Activated CD8-positive, alpha-beta memory T cell treated with anti-CD3 and anti-CD28 coated beads for 4 hours (primary cell): Measurements from ENCODE around the gene SLC25A41.
A peak's percentile ranks its signal among the peaks of the same experiment; 100 is the strongest.

Experiments
- DNase-seq, 2 donors: peaks; one replicate each; pipeline ENCODE4 v3.0.0-alpha.2; 2020; ENCODE audit warnings: low read depth in 2 of 2

SLC25A41 gene

DNA sequence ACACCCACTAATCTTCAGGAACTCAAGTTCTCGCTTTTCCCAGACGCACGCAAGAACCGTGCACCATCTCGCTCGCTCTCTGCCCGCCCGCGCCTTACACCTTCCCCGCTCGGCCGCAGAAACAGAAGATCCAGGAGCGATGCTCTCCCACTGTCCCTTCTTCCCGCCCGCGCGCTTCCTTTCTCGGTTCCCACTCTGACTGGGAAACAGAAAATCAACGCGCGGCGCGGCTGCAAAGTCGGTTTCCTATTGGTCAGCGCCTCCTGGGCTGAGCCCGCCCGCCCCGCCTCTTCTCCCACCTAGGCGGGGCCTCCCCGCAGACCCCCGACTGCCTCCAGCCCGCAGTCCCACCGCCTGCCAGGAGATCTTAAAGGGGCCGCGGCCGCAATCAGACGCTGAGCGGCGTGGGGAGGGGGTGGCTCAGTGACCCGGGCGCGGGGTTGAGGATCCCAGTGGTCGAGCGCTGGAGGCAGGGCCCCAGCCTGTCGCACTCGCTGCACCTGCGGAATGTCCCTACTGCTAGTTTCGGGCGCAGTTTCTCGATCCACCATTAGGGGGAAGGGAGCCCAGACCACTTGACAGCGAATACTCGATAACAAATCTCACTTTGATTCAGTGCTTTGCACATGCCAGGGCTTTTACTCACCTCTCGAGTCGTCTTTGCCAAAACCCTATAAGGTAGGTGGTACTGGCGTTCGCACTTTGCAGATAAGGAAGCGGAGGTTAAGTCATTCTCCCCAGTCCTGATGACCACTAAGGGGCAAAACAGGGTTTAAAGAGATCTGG, 26.7 kb upstream of the SLC25A41 start:
- DNase-seq, result peak; percentile 91 to 93

DNA sequence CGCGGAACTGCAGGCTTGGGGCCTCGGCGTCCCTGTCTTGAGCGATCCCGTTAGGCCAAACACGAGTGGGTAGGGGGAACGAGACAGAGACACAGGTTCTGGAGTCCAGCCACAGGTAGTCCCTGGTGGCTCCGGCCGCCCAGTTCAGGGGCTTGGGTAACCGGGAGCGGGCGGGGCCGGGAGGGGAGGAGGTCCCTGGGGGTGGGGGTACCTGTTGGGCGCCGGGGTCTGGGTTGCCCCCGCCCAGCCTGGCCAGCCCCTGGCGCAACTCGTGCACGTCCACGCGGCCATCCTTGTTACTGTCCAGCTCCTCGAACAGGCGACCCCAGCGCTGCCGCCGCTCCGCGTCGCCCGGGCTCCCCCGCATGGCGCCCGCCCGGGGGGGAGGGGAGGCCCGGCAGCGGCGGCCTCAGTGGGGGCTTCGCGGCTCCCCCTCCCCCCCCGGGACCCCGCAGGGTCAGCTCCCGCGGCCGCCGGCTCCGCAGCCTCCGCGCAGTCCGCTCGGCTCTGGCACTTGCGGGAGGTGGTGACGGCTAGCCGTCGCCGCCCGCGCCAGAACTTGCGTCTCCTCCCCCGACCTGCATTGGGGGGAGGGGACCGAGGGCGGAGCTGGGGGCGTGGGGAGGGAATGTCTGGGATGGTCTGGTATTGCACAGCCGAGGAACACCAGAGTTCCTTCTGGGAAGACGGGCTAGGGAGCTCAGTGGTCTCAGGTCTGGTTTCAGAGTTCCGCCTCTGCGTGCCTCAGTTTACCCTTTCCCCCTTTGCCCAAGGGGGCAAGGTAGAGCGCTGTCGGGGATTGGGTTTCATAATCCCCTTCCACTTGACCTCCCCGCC, 25.9 kb upstream of the SLC25A41 start, which contains the start of gene SLC25A23:
TSS of gene SLC25A23 (minus strand) at position 531 of the 837 bp plus-strand sequence. CDS start at position 367, 164 bp downstream.
- peak in 1 of 2 donors; percentile 30 for DNase-seq

DNA sequence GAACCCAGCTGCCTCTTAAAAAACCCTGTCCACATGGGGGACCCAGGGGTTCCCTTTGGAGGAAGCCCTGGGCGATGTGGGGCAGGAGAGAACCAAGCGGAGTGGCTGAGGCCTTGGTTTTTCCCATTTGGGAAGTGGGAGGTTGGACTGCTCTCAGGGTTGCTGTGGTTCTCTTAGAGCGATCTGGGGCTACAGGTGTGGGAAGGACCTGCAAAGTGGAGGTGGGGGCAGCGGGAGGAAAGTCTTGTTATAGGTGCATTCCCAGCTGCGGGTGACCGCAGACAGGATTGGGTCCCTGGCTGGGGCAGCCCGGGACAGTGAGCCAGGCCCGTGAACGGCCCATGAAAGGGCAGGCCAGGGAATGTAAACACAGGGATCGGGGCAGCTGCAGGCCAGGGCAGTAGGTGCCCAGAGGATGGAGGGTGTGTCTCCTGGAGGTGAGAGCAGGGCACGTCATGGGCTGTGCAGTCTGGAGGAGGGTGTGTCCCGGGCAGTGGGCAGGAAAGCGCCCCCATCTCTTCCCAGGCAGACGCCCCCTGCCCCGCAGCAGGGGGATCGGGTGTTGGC, 25.2 kb upstream of the SLC25A41 start:
- no peak for DNase-seq

- no peak for DNase-seq
Observed at GRCh38 chr19:6457958-6458694, 24.6 kb upstream of the SLC25A41 start.

- no peak for DNase-seq
Observed at GRCh38 chr19:6455924-6456323, 22.4 kb upstream of the SLC25A41 start.

- no peak for DNase-seq
Observed at GRCh38 chr19:6453951-6454565, 20.5 kb upstream of the SLC25A41 start.

DNA sequence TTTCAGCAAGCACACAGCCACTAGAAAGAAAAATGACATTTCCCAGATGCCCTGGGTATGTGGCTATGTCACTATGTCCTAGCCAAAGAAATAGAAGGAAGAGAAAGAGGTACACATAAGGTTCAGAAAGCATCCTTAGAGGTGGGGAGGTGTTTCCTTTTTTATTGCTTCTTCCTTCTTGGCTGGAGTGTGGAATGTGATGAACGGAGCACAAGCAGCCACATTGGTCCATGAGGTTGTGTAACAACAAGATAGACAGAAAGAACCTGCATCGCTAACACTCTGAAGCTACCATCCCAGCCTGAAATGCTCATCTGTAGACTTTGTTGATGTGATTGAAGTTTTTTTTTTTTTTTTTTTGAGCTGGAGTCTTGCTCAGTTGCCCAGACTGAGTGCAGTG, 19.3 kb upstream of the SLC25A41 start:
- no peak for DNase-seq

DNA sequence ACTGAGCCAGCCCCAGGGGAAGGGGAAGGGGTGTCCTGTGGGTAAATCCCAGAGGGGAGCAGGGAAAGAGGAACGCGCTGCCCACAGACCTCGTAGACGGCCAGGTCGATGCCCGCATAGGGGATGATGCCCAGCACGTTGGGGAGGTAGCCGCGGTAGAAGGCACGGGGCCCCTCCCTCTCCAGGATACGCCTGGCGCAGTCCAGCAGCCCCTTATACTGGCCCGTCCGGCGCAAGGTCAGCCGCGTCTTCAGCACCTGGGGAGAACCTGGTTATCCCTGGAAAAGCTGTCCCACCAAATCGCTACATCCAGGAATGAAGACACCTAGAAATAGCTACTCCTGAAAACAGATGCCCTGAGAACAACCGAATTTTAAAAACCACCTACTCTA, 18.7 kb upstream of the SLC25A41 start:
- DNase-seq, result no peak

- no peak for DNase-seq
Observed at GRCh38 chr19:6451583-6452222, 18.1 kb upstream of the SLC25A41 start.

GRCh38 chr19:6450166-6450565, 16.6 kb upstream of the SLC25A41 start:
- no peak for DNase-seq

DNA sequence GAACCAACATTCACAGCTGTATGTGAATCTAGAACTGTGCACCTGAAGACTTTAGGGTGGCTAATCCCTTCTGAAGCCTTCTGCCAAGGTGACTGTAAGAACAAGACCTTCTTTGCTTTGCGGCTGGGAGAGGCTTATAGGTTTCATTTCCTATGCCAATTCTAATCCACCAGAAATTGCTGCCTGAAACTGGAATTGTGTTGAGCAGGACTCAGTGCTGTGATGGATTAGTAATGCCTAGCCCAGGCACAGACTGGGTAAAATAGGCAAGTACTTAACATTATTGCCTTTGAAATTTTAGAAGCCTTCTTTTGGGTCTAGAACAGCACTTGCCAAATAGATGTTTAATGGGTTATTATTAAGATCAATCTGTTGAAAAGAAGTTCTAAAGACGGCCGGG, 14.5 kb upstream of the SLC25A41 start:
- no peak for DNase-seq

- DNase-seq, result no peak
Observed at GRCh38 chr19:6446452-6446851, 12.9 kb upstream of the SLC25A41 start.

GRCh38 chr19:6443986-6444385, 10.4 kb upstream of the SLC25A41 start:
- DNase-seq, result no peak

DNA sequence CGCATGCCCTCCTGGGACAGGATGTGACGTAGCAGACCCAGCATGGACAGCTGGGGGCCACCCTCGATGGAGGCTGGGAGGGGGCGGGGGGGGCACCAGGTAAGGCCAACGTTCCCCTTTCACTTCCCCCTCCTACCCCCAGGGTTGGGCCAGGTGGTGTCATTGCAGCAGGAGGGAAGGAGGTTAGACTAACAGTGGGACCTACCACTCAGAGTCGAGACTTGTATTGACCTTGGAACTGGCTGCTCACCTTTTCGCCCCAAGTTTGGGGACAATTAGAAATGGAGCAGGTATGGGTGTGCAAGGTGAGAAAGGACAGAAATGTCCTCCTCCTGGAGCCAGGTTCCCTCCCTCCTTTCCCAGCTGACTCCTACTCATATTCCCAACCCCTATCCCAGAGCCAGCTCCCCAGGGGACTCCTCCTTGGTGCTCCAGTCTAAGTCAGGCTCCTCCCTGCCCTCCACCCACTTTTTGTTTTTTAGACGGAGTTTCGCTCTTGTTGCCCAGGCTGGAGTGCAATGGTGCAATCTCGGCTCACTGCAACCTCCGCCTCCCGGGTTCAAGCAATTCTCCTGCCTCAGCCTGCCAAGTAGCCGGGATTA, 8.6 kb upstream of the SLC25A41 start:
- no peak for DNase-seq

DNA sequence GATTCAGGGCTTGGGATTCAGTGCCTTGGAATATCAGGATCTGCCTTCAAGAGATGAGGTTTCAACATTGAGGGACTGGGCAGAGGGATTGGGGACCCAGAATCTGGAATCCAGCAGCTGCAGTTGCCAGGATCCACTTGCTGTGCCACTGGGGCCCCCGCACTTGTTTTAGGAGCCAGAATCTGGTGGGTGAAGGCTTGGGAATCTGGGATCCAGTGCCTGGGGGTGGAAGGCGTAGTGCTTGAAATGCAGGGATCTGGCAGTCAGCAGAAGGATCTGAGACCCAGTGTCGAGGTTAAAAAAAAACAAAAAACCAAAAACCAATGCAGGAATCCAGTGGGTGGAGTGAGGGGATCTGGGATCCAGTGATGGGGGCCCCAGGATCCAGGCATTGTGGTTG, 7.3 kb upstream of the SLC25A41 start:
- DNase-seq, result no peak

DNA sequence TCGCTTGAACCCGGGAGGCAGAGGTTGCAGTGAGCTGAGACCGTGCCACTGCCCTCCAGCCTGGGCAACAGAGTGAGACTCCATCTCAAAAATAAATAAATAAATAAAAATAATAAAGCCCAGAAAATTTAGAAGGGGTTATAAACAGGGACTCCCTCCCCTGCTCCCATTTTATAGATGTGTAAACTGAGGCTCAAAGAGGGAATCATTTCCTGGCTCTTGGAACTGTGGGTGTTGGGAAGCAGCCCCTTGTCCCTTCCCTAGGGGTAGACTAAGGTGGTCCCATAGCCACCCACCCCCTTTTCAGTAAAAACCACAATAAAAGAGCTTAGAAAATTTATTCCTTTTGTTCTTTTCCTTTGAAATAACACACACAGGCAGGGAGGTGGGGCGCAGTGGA, 6.2 kb upstream of the SLC25A41 start:
- no peak for DNase-seq

GRCh38 chr19:6433165-6433564, 398 bp downstream of the SLC25A41 start:
- no peak for DNase-seq

- DNase-seq, result no peak
Observed at GRCh38 chr19:6431891-6432290, 1.7 kb downstream of the SLC25A41 start.

- DNase-seq, result no peak
Observed at GRCh38 chr19:6429419-6430221, 3.9 kb downstream of the SLC25A41 start.
